Endodermal cell (in vitro differentiated cells): ENCODE measurements around the gene LPAR3. TPM values are rescaled to one million over a fixed set of nuclear protein-coding genes. Genes with fewer than 3 reads are reported as not detected.

Experiments
- DNase-seq: peaks from one replicate; pipeline ENCODE4 v3.0.0-alpha.2; 2017
- H3K27ac ChIP-seq: 2 replicates; pipeline ENCODE4 v1.5.1; 2013; ENCODE audit warnings: mild to moderate bottlenecking, low read depth, low read length, moderate library complexity
- H3K27me3 ChIP-seq: 2 replicates; pipeline ENCODE4 v1.6.1; 2013; ENCODE audit warnings: mild to moderate bottlenecking, low read length, moderate library complexity; ENCODE audit not compliant: insufficient read depth, control insufficient read depth, poor library complexity, severe bottlenecking
- H3K36me3 ChIP-seq: 2 replicates; pipeline ENCODE4 v1.7.0; 2013; ENCODE audit warnings: mild to moderate bottlenecking, low read length, moderate library complexity; ENCODE audit not compliant: control insufficient read depth, insufficient read depth
- H3K4me1 ChIP-seq: one replicate; pipeline ENCODE4 v1.7.0; 2013; ENCODE audit warnings: low read length; ENCODE audit not compliant: control insufficient read depth, insufficient read depth
- H3K4me3 ChIP-seq: 2 replicates; pipeline ENCODE4 v1.5.1; 2013; ENCODE audit warnings: mild to moderate bottlenecking, low read length, moderate library complexity
- H3K9ac ChIP-seq: 2 replicates; pipeline ENCODE4 v1.6.1; 2013; ENCODE audit warnings: mild to moderate bottlenecking, low read length, moderate library complexity; ENCODE audit not compliant: poor library complexity, severe bottlenecking; ENCODE audit errors: extremely low read depth
- H3K9me3 ChIP-seq: 2 replicates; pipeline ENCODE4 v1.6.1; 2013; ENCODE audit warnings: mild to moderate bottlenecking, low read length, moderate library complexity; ENCODE audit not compliant: control insufficient read depth
- H3K27ac Mint-ChIP-seq: 2 replicates; pipeline ENCODE4 v1.8.0; 2020; ENCODE audit warnings: mixed read lengths
- H3K27me3 Mint-ChIP-seq: 2 replicates; pipeline ENCODE4 v1.8.0; 2021; ENCODE audit warnings: mild to moderate bottlenecking, mixed read lengths; ENCODE audit not compliant: insufficient read depth
- H3K36me3 Mint-ChIP-seq: 2 replicates; pipeline ENCODE4 v1.8.0; 2020; ENCODE audit warnings: low read depth, mixed read lengths
- H3K4me1 Mint-ChIP-seq: 2 replicates; pipeline ENCODE4 v1.8.0; 2020; ENCODE audit warnings: mixed read lengths
- H3K4me3 Mint-ChIP-seq: 2 replicates; pipeline ENCODE4 v1.8.0; 2020; ENCODE audit warnings: mild to moderate bottlenecking, moderate library complexity, mixed read lengths
- H3K9me3 Mint-ChIP-seq: 2 replicates; pipeline ENCODE4 v1.8.0; 2020; ENCODE audit warnings: mild to moderate bottlenecking, mixed read lengths
- WGBS, 2 experiments: methylation state at CpG; one replicate each; pipeline versions ENCODE4 v1.1.5 to v1.1.7; 2013; ENCODE audit warnings: missing lambda C conversion rate in 2 of 2, mixed read lengths in 1 of 2; ENCODE audit not compliant: insufficient coverage in 1 of 2, insufficient read length in 1 of 2; 5-methylcytosine and 5-hydroxymethylcytosine counted together
- total RNA-seq, 2 donors: library from RNA; stranded (reverse); fragmentation: NEBNext Ultra II Directional in 1 of 2; extraction: Animal tissue kit (Norgen Biotek cat#: 25700) in 1 of 2; gene quantifications; 2 replicates in 1 of 2; 3 replicates in 1 of 2; pipeline ENCODE4 v1.2.1, GENCODE V29; 2021
- TF ChIP-seq, protein P1 (sequence below): fragments of 200-600 bp; sonication (generic); conservative IDR thresholded peaks from 2 replicates; pipeline ENCODE4 v1.5.0; 2021; ENCODE audit warnings: antibody characterized with exemption, mild to moderate bottlenecking

The LPAR3 gene
- total RNA-seq, 2 donors from 2014 or later: 0.89 to 3.7 TPM

DNA sequence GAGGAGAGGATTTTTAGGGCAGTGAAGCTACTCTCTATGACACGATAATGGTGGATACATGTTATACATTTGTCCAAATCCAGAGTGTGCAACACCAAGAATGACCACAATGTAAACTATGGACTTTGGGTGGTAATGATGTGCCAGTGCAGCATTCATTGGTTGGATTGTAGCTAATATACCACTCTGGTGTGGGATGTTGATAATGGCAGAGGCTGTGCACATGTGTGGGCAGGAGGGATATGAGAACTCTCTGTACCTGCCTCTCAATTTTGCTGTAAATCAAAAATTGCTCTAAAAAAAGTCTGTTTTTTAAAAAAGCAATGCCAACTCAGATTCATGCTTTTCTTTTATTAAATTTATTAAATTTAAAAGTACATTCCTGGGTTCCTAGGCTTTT, 27.2 kb upstream of the LPAR3 start:
- Mint-ChIP-seq H3K27ac (no peak overlapping the region), H3K9me3 (no peaks in the 10 kb centered on the region), H3K27me3 (no peaks in the 10 kb centered on the region), H3K36me3 (no peaks in the 10 kb centered on the region), H3K4me3 (no peak overlapping the region), H3K4me1 (peaks cover 2% of the 10 kb centered on the region)
- TF ChIP-seq, protein P1, sequence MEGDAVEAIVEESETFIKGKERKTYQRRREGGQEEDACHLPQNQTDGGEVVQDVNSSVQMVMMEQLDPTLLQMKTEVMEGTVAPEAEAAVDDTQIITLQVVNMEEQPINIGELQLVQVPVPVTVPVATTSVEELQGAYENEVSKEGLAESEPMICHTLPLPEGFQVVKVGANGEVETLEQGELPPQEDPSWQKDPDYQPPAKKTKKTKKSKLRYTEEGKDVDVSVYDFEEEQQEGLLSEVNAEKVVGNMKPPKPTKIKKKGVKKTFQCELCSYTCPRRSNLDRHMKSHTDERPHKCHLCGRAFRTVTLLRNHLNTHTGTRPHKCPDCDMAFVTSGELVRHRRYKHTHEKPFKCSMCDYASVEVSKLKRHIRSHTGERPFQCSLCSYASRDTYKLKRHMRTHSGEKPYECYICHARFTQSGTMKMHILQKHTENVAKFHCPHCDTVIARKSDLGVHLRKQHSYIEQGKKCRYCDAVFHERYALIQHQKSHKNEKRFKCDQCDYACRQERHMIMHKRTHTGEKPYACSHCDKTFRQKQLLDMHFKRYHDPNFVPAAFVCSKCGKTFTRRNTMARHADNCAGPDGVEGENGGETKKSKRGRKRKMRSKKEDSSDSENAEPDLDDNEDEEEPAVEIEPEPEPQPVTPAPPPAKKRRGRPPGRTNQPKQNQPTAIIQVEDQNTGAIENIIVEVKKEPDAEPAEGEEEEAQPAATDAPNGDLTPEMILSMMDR: no peak
- H3K27ac ChIP-seq: no peak overlapping the region
- H3K4me1 ChIP-seq: no peaks in the 10 kb centered on the region
- no peak overlapping the region for H3K4me3 ChIP-seq
- no peak overlapping the region for H3K9ac ChIP-seq
- no peak for DNase-seq
- H3K9me3 ChIP-seq: no peaks in the 10 kb centered on the region
- no peaks in the 10 kb centered on the region for H3K36me3 ChIP-seq
- H3K27me3 ChIP-seq: no peaks in the 10 kb centered on the region
- WGBS, 2 experiments: 100% methylated on average over 1 of the region's 1 CpG; no CpG with 5 or more reads in 1 of the 2 experiments

DNA sequence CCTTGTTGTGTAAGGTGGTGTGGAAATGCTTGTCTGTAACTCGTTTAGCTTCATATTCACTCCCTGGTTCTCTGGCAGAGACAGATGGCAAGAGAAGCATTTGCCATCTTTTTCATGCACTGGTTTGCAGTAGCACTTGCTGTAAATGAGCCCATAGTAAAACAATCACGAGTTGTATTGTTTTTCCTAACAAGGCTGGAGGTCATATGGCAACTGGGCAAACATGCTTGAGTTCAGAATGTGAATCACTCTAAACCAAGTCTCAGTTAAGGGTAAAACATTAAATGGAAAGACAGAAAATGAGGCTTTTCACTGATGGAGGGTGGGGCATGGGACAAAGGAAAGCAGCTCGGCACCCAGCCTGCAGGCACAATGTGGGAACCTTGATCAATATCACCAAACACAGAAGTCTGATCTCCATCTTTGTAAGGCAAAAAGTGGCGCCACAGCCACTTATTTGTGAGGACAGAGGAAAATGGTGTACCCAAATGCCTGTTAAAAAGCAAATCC, 26.5 kb upstream of the LPAR3 start:
- Histone ChIP-seq H3K4me3 (no peak overlapping the region), H3K36me3 (no peaks in the 10 kb centered on the region), H3K9ac (no peak overlapping the region), H3K27me3 (no peaks in the 10 kb centered on the region), H3K27ac (no peak overlapping the region), H3K9me3 (no peaks in the 10 kb centered on the region), H3K4me1 (no peaks in the 10 kb centered on the region)
- no peaks in the 10 kb centered on the region for H3K9me3 Mint-ChIP-seq
- no peaks in the 10 kb centered on the region for H3K27me3 Mint-ChIP-seq
- DNase-seq: no peak
- peaks cover 2% of the 10 kb centered on the region for H3K4me1 Mint-ChIP-seq
- H3K4me3 Mint-ChIP-seq: no peak overlapping the region
- H3K36me3 Mint-ChIP-seq: no peaks in the 10 kb centered on the region
- TF ChIP-seq, protein P1: no peak
- H3K27ac Mint-ChIP-seq: no peak overlapping the region
- 80 to 83% methylated on average over 3 to 4 of the region's 4 CpGs for WGBS, 2 experiments

DNA sequence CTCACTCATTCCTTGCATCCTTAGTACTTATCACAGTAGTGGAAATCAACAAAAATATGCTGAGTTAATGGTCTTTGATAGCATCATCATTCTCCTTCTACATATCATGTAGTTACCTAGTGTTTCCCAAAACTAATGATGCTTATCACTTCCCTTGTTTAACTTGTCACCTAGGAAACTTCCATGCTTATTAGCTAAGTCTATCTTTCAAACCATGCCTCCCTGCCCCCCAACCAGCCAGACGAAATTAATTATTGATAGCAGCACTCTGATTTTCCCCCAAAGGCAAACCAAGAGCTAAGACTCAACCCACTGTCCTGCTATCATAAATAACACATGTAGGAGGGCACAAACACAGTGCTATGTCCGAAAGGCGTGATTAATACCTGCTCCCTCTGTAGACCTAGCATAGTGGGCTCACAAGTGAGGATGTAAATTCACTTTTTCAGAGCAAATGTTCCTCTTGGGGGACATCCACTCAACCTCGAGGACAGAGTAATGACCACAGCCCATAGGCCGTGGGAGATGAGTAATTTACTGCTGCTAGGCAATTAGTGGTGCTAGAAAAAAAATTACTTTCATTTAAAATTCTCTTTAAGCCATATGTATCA, 25.8 kb upstream of the LPAR3 start:
- no peak overlapping the region for H3K27ac ChIP-seq
- Mint-ChIP-seq H3K27me3 (no peaks in the 10 kb centered on the region), H3K4me3 (no peak overlapping the region), H3K9me3 (no peaks in the 10 kb centered on the region), H3K36me3 (no peaks in the 10 kb centered on the region), H3K27ac (no peak overlapping the region), H3K4me1 (peaks cover 2% of the 10 kb centered on the region)
- no peak overlapping the region for H3K9ac ChIP-seq
- no peaks in the 10 kb centered on the region for H3K4me1 ChIP-seq
- H3K9me3 ChIP-seq: no peaks in the 10 kb centered on the region
- WGBS, 2 experiments: 73 to 86% methylated on average over 2 to 5 of the region's 5 CpGs
- peaks cover 2% of the 10 kb centered on the region for H3K27me3 ChIP-seq
- TF ChIP-seq, protein P1: no peak
- no peak for DNase-seq
- no peak overlapping the region for H3K4me3 ChIP-seq
- no peaks in the 10 kb centered on the region for H3K36me3 ChIP-seq
